HepG2 (cell line): ENCODE data around the gene SDHAF1. TPM values are rescaled to one million over a fixed set of nuclear protein-coding genes. Genes with fewer than 3 reads are reported as not detected.

Source experiments
- CSRNP2 ChIP-seq: sonication (generic); formaldehyde crosslinking; conservative IDR thresholded peaks from 2 replicates; pipeline ENCODE4 v1.8.0; 2022; ENCODE audit warnings: low read depth, missing genetic modification reagents
- FOXC1 ChIP-seq: sonication (generic); formaldehyde crosslinking; IDR thresholded peaks from 2 replicates; pipeline ENCODE4 v1.8.0; 2022; ENCODE audit warnings: mild to moderate bottlenecking, missing genetic modification reagents, borderline replicate concordance
- GATAD1 ChIP-seq: IDR thresholded peaks from 2 replicates; pipeline ENCODE4 v1.6.1; 2016; ENCODE audit warnings: missing genetic modification reagents, missing compliant biosample characterization
- GTF3A ChIP-seq: sonication (generic); formaldehyde crosslinking; conservative IDR thresholded peaks from 2 replicates; pipeline ENCODE4 v1.4.0; 2020; ENCODE audit warnings: mild to moderate bottlenecking, missing genetic modification reagents
- MAZ ChIP-seq, 2 experiments: sonication (generic) in 1 of 2; formaldehyde crosslinking in 1 of 2; IDR thresholded peaks; 2 replicates each; pipeline versions ENCODE4 v1.5.0 to v1.6.1; 2012 to 2020; ENCODE audit warnings: low read depth in 2 of 2, mild to moderate bottlenecking in 2 of 2, borderline replicate concordance in 1 of 2, improper control_type of control experiment in 1 of 2, low read length in 1 of 2, missing genetic modification reagents in 1 of 2, moderate library complexity in 1 of 2
- MEF2D ChIP-seq: sonication (generic); formaldehyde crosslinking; IDR thresholded peaks from 2 replicates; pipeline ENCODE4 v1.5.1; 2020; ENCODE audit warnings: mild to moderate bottlenecking, missing genetic modification reagents
- NR2F2 ChIP-seq: IDR thresholded peaks from 2 replicates; pipeline ENCODE4 v1.6.1; 2012; ENCODE audit warnings: low read depth, inconsistent platforms, borderline replicate concordance
- RBAK ChIP-seq: sonication (generic); formaldehyde crosslinking; IDR thresholded peaks from 2 replicates; pipeline ENCODE4 v1.5.1; 2020; ENCODE audit warnings: mild to moderate bottlenecking, missing genetic modification reagents
- RFXAP ChIP-seq: sonication (generic); formaldehyde crosslinking; IDR thresholded peaks from 2 replicates; pipeline ENCODE4 v1.4.0; 2020; ENCODE audit warnings: missing genetic modification reagents, borderline replicate concordance
- RNF219 ChIP-seq: sonication (generic); formaldehyde crosslinking; IDR thresholded peaks from 2 replicates; pipeline ENCODE4 v1.5.0; 2020; ENCODE audit warnings: mild to moderate bottlenecking, missing genetic modification reagents
- SALL2 ChIP-seq: sonication (generic); formaldehyde crosslinking; IDR thresholded peaks from 2 replicates; pipeline ENCODE4 v1.8.1; 2023; ENCODE audit warnings: mild to moderate bottlenecking, missing genetic modification reagents, inconsistent platforms
- SATB2 ChIP-seq: sonication (generic); formaldehyde crosslinking; IDR thresholded peaks from 2 replicates; pipeline ENCODE4 v1.5.0; 2020; ENCODE audit warnings: missing genetic modification reagents
- SP5 ChIP-seq: IDR thresholded peaks from 2 replicates; pipeline ENCODE4 v1.6.1; 2016; ENCODE audit warnings: low read depth, borderline replicate concordance
- SRSF9 ChIP-seq: fragments of 200-400 bp; formaldehyde crosslinking; IDR thresholded peaks from 2 replicates; pipeline ENCODE4 v1.6.1; 2018; ENCODE audit warnings: borderline replicate concordance, mild to moderate bottlenecking, low read depth, low read length; ENCODE audit not compliant: insufficient read depth, poor library complexity, severe bottlenecking
- TAF15 ChIP-seq: fragments of 200-400 bp; formaldehyde crosslinking; IDR thresholded peaks from one replicate; pipeline ENCODE4 v1.6.1; 2018; ENCODE audit warnings: mild to moderate bottlenecking, low read depth, low read length; ENCODE audit not compliant: poor library complexity, severe bottlenecking
- ZNF230 ChIP-seq: sonication (generic); formaldehyde crosslinking; IDR thresholded peaks from 2 replicates; pipeline ENCODE4 v1.4.0; 2020; ENCODE audit warnings: mild to moderate bottlenecking, missing genetic modification reagents
- ZNF260 ChIP-seq: sonication (generic); formaldehyde crosslinking; IDR thresholded peaks from 2 replicates; pipeline ENCODE4 v1.4.0; 2020; ENCODE audit warnings: missing genetic modification reagents, low read depth, mild to moderate bottlenecking, borderline replicate concordance
- ZNF326 ChIP-seq: sonication (generic); formaldehyde crosslinking; IDR thresholded peaks from 2 replicates; pipeline ENCODE4 v1.4.0; 2020; ENCODE audit warnings: missing genetic modification reagents, borderline replicate concordance
- ZNF333 ChIP-seq: sonication (generic); formaldehyde crosslinking; IDR thresholded peaks from 2 replicates; pipeline ENCODE4 v1.4.0; 2020; ENCODE audit warnings: mild to moderate bottlenecking, missing genetic modification reagents, borderline replicate concordance
- ZNF598 ChIP-seq: sonication (generic); formaldehyde crosslinking; IDR thresholded peaks from 2 replicates; pipeline ENCODE4 v1.5.1; 2020; ENCODE audit warnings: mild to moderate bottlenecking, missing genetic modification reagents, borderline replicate concordance
- ZNF720 ChIP-seq: sonication (generic); formaldehyde crosslinking; IDR thresholded peaks from 2 replicates; pipeline ENCODE4 v1.4.0; 2020; ENCODE audit warnings: missing genetic modification reagents
- ZNF800 ChIP-seq: sonication (generic); formaldehyde crosslinking; IDR thresholded peaks from 2 replicates; pipeline ENCODE4 v1.4.0; 2020; ENCODE audit warnings: missing genetic modification reagents
- ZSCAN12 ChIP-seq: sonication (generic); formaldehyde crosslinking; IDR thresholded peaks from 2 replicates; pipeline ENCODE4 v1.9.0; 2021; ENCODE audit warnings: mild to moderate bottlenecking, missing genetic modification reagents
- polyA plus RNA-seq, 8 experiments: library from polyadenylated mRNA; depleted of rRNA in 3 of 8; stranded (reverse) in 7 of 8; unstranded in 1 of 8; fragments of >200 nt; fragmentation: Illumina TruSeq in 4 of 8; extraction: Trizol in 4 of 8; gene quantifications; 2 replicates each; pipeline versions ENCODE4 v1.2.1 to v1.2.3, GENCODE V29; 2011 to 2016; ENCODE audit warnings: low read depth in 4 of 8, missing spikeins in 1 of 8, mixed read lengths in 1 of 8; ENCODE audit not compliant: insufficient read depth in 1 of 8
- total RNA-seq, 5 experiments: library from RNA; depleted of rRNA; stranded (reverse); fragments of >200 nt; fragmentation: Illumina TruSeq; extraction: Trizol; gene quantifications; 2 replicates each; pipeline ENCODE4 v1.2.3, GENCODE V29; 2016; ENCODE audit warnings: low read depth in 1 of 5

SDHAF1 gene
- total and polyA plus RNA-seq, 2 of the 13 experiments (the other 11 are each of a cell fraction or from before 2014, with no cell fraction given) = 17.8 to 22.8 TPM

DNA sequence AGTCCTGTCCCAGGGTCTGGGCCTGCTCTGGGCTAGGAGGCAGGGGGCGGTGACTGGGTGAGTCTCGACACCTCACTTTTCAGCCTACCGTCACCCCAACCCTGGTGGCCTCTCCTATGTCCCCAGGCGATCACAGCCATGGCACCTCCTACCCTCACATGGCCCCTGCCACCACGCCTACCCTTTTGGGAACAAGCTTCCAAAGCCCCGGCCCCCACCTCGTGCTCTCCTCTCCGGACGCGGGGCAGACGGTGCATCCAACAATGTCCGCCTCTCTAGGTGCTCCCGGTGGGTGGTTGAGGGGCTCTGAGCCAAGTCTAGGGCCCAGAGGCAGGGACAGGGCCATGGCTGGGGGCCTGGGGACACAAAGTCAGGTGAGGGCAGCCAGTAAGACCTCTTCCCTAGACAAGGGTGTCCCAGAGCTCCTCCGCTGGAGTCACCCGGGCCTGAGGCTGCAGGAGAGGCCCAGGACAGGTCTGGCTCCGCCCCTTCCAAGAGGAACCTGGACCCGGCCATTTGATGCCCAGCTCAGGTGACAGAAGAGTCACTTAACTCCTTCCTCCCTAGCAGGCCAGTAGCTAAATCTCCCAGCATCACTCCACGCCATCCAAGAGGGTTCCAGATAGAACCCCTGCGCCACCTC is 13.5 kb downstream of the SDHAF1 start, which contains the start of gene SYNE4 (continued):
- no peak for TF ChIP-seq ZNF260 (CRISPR knock-in tag)
- TF ChIP-seq SP5 (CRISPR knock-in tag) = peak; percentile 57; the same call in 1 of the 2 replicates
- TF ChIP-seq CSRNP2 = no peak
- no peak for TF ChIP-seq RFXAP (CRISPR knock-in tag)
- TF ChIP-seq ZSCAN12 (CRISPR knock-in tag) = no peak
- TF ChIP-seq RBAK (CRISPR knock-in tag) = no peak
- no peak for TF ChIP-seq GATAD1 (CRISPR knock-in tag)
- TF ChIP-seq FOXC1 (CRISPR knock-in tag) = no peak; the same call in 1 of the 2 replicates
- no peak for TF ChIP-seq MAZ (IDR thresholded peaks at IDR 0.05; ENCODE audit: borderline replicate concordance, low read depth, low read length)
- TF ChIP-seq MAZ (CRISPR knock-in tag; IDR thresholded peaks at IDR 0.05; ENCODE audit: low read depth) = peak; percentile 50; the same call in 1 of the 2 replicates
- TF ChIP-seq ZNF333 (CRISPR knock-in tag) = peak; percentile 55; the same call in 1 of the 2 replicates
- 0 out of 2 replicates have a peak, but pooled peaks have one; percentile 6 for TF ChIP-seq ZNF598 (CRISPR knock-in tag)
- TF ChIP-seq RNF219 (CRISPR knock-in tag) = no peak
- TF ChIP-seq ZNF720 (CRISPR knock-in tag) = no peak
- TF ChIP-seq SRSF9 = no peak
- peak; percentile 12; the same call in 1 of the 2 replicates for TF ChIP-seq SALL2 (CRISPR knock-in tag)
- TF ChIP-seq GTF3A (CRISPR knock-in tag) = no peak
- TF ChIP-seq SATB2 (CRISPR knock-in tag) = peak; percentile 68; the same call in 1 of the 2 replicates
- 0 out of 2 replicates have a peak, but pooled peaks have one; percentile 41 for TF ChIP-seq ZNF800 (CRISPR knock-in tag)
- no peak for TF ChIP-seq ZNF326 (CRISPR knock-in tag)
- 0 out of 2 replicates have a peak, but pooled peaks have one; percentile 58 for TF ChIP-seq MEF2D (CRISPR knock-in tag)
- peak; percentile 86; the same call in 1 of the 2 replicates for TF ChIP-seq ZNF230 (CRISPR knock-in tag)
- TF ChIP-seq TAF15 = no peak
- no peak; the same call in 1 of the 2 replicates for TF ChIP-seq NR2F2
